Cardiac muscle cell (in vitro differentiated cells and primary cell): Measurements from ENCODE around the gene FSD1. TPM values are rescaled to one million over a fixed set of nuclear protein-coding genes. Genes with fewer than 3 reads are reported as not detected.
"Not testable (repeated sequence)": the region's sequence is repeated elsewhere in the genome, so short reads cannot be mapped to it uniquely, and the experiment has no call there.

Experiments
- DNase-seq, 2 donors: peaks; one replicate each; pipeline versions ENCODE4 v3.0.0 to v3.0.0-alpha.2; 2010 to 2017; ENCODE audit warnings: low read depth in 1 of 2, low spot score in 1 of 2
- H3K27ac ChIP-seq: fragments of 200-600 bp; sonication (generic); 2 replicates; pipeline ENCODE4 v1.5.1; 2016
- H3K27me3 ChIP-seq: fragments of 200-600 bp; sonication (generic); 2 replicates; pipeline ENCODE4 v1.6.0; 2016; ENCODE audit warnings: control low read depth
- H3K36me3 ChIP-seq: fragments of 200-600 bp; sonication (generic); 2 replicates; pipeline ENCODE4 v1.5.1; 2016; ENCODE audit warnings: control low read depth
- H3K4me1 ChIP-seq: fragments of 200-600 bp; sonication (generic); 2 replicates; pipeline ENCODE4 v1.8.1; 2017; ENCODE audit warnings: low read depth, mild to moderate bottlenecking, mixed run types
- H3K4me3 ChIP-seq: fragments of 200-600 bp; sonication (generic); 2 replicates; pipeline ENCODE4 v1.5.1; 2016; ENCODE audit warnings: mild to moderate bottlenecking
- H3K9me3 ChIP-seq: fragments of 200-600 bp; sonication (generic); 2 replicates; pipeline ENCODE4 v1.5.1; 2017; ENCODE audit warnings: low read depth, mild to moderate bottlenecking, control low read depth
- polyA plus RNA-seq: library from polyadenylated mRNA; unstranded; fragments of >200 nt; fragmentation: Nextera tagmentation; extraction: Ambion mirVana; gene quantifications from 2 replicates; pipeline ENCODE4 v1.2.1, GENCODE V29; 2016
- total RNA-seq: library from RNA; depleted of rRNA; stranded (reverse); fragments of >200 nt; gene quantifications from 2 replicates; pipeline ENCODE4 v1.2.3, GENCODE V29; 2016
- TF ChIP-seq, protein P1 (sequence below): IDR thresholded peaks from 2 replicates; pipeline ENCODE4 v1.5.1; 2012; ENCODE audit warnings: low read depth, mild to moderate bottlenecking, low read length

FSD1 gene
- total and polyA plus RNA-seq, 2 experiments from 2014 or later, result 18.5 to 24.7 TPM

DNA sequence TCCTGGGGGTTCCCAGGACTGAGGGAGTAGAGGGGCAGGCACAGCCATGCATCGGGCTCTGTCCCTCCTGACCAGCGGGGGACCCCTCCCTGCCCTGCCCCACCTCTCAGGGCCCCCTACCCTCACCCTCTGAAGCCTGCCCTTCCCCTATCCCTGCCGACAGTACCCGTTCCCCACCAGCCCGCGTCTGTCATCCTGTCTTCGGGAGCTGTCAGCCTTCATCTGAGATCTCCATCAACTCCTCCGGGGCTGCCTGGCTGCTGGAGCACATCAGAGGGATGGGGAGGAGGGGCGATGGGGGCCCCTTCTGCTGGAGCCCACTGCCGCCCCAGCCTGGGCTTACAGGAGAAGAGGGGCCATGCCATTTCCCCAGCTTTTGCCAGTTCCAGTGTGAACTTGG, 31.5 kb upstream of the FSD1 start:
- no peak overlapping the region for H3K4me3 ChIP-seq
- peaks cover 9% of the 10 kb centered on the region for H3K4me1 ChIP-seq
- H3K27me3 ChIP-seq, result no peaks in the 10 kb centered on the region
- no peaks in the 10 kb centered on the region for H3K9me3 ChIP-seq
- DNase-seq, result no peak
- H3K36me3 ChIP-seq, result no peaks in the 10 kb centered on the region
- TF ChIP-seq, protein P1, sequence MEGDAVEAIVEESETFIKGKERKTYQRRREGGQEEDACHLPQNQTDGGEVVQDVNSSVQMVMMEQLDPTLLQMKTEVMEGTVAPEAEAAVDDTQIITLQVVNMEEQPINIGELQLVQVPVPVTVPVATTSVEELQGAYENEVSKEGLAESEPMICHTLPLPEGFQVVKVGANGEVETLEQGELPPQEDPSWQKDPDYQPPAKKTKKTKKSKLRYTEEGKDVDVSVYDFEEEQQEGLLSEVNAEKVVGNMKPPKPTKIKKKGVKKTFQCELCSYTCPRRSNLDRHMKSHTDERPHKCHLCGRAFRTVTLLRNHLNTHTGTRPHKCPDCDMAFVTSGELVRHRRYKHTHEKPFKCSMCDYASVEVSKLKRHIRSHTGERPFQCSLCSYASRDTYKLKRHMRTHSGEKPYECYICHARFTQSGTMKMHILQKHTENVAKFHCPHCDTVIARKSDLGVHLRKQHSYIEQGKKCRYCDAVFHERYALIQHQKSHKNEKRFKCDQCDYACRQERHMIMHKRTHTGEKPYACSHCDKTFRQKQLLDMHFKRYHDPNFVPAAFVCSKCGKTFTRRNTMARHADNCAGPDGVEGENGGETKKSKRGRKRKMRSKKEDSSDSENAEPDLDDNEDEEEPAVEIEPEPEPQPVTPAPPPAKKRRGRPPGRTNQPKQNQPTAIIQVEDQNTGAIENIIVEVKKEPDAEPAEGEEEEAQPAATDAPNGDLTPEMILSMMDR, result no peak
- H3K27ac ChIP-seq, result peak overlapping the region; percentile 55

DNA sequence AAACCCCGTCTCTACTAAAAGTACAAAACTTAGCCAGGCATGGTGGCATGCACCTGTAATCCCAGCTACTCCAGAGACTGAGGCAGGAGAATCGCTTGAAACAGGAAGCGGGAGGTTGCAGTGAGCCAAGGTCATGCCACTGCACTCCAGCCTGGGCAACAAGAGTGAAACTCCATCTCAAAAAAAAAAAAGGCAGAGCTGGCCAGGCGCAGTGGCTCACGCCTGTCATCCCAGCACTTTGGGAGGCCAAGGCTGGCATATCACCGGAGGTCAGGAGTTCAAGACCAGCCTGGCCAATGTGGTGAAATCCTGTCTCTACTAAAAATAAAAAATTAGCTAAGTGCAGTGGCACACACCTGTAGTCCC, 30.1 kb upstream of the FSD1 start:
- DNase-seq, H3K27me3 ChIP-seq, H3K27ac ChIP-seq, H3K9me3 ChIP-seq, H3K36me3 ChIP-seq, H3K4me3 ChIP-seq: not testable (repeated sequence)
- peaks cover 16% of the 10 kb centered on the region for H3K4me1 ChIP-seq

DNA sequence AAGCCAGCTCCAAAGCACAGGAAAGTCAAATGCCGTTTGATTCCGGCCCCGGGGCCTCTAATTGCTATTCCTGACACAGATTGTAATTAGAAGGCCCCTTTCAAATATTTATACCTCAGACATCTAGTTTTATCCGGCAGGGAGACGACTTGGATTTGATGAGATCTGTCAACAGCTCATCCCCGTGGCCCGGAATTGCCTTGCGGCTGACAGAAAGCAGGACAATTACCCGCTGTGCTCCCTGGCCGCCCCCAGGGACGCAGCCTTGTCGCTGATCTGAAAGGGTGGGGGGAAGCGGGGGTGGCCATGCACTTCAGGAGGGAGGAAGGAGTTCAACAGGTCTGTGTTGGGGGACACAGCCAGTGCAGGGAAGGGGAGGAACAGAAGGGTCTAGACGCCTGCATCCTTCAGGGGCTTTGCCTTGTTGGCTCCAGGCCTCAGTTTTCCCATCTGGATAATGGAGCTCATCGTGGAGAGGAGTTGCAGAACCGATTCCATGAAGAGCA, 27.2 kb upstream of the FSD1 start:
- Histone ChIP-seq H3K9me3 (no peaks in the 10 kb centered on the region), H3K4me3 (no peak overlapping the region), H3K27ac (peak overlapping the region; percentile 70), H3K4me1 (peaks cover 16% of the 10 kb centered on the region), H3K27me3 (no peaks in the 10 kb centered on the region), H3K36me3 (no peaks in the 10 kb centered on the region)
- TF ChIP-seq, protein P1, result no peak
- peak in 1 of 2 donors; percentile 42 for DNase-seq

DNA sequence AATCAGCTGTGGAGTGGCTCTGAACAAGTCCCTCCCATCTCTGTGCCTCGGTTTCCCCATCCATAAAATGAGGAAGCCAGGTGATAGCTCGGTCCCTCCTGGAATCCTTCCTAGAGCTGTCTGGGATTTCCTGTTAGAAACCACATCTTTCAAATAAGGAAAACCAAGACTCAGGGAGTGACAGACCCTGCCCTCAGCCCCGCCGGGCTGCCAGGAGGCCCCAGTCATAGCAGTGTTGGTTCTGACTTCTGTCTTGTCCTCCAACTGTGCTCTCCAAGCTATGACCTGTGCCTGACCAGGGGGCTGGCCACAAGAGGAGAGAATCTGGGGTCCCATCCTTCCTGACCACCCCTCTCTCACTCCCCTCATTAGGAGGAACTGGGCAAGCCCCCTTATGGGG, 26.4 kb upstream of the FSD1 start:
- Histone ChIP-seq H3K36me3 (no peaks in the 10 kb centered on the region), H3K27ac (peak overlapping the region; percentile 70), H3K27me3 (no peaks in the 10 kb centered on the region), H3K9me3 (no peaks in the 10 kb centered on the region), H3K4me3 (peak overlapping the region; percentile 90), H3K4me1 (peaks cover 16% of the 10 kb centered on the region)
- DNase-seq, result no peak
- TF ChIP-seq, protein P1, result no peak

DNA sequence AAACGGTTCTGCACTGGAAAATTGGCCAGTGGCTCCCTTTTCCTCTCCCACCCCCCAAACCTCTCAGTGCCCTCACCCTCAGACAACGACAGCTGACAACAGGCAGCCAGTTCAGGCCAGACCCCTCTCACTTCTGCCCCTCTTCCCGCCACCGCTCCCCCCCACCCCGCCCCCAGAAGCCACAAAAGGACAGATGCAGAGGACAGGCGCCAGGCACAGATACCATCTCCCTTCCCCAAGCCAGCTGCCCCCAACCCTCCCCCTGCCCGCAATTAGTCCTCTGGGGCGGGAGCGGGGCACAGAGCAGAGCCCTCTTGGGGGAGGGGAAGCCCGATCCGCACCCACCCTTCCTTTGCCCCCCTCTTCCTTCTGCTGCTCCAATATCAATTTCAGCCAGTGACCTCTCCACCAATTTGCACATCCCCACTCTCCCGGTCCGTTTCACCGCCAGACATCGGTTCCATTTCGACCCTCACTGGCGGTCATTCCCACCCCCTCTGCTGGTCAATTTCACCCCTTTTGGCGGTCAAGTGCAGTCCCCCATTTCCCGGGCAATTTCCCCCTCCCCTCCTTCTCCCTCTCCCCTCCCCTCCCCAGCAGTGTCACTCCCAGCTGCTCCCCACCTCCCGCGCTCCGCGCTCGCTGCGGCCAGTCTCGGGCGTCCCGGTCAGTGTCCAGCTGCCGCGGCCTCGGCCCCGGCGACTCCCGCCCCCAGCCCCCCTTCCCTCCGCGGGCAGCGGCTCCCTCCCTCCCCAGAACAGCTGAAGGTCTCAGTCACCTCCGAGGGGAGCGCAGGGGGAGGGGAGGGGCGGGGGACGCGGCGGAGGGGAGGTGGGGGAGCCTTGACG, 25.8 kb upstream of the FSD1 start, which contains the start of gene SHD:
Gene SHD, plus strand, starts transcription at position 848 of the 848 bp plus-strand sequence. CDS start 798 bp downstream, outside the sequence.
- H3K27ac ChIP-seq, result peak within 1 kb of the TSS; percentile 70
- H3K27me3 ChIP-seq, result no peaks in the 10 kb centered on the region
- H3K9me3 ChIP-seq, result no peaks in the 10 kb centered on the region
- H3K36me3 ChIP-seq, result no peaks in the 10 kb centered on the region
- TF ChIP-seq, protein P1, result no peak
- DNase-seq, result peak in 1 of 2 donors; percentile 71
- peaks cover 16% of the 10 kb centered on the region for H3K4me1 ChIP-seq
- H3K4me3 ChIP-seq, result peak within 1 kb of the TSS; percentile 90

DNA sequence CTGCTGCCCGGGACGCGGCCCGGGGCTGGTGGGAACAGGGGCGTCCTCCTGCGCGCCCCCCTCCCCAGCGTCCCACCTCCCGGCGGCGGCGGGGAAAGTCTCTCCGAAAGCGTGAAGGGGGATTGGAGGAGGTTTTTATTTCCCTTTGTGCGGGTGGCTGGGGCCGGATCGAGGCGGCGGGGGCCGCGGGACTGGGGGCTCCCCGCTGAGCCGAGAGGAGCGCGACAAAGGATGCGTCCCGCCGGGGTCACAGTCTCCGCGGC, 25.2 kb upstream of the FSD1 start:
- no peak for DNase-seq
- no peaks in the 10 kb centered on the region for H3K36me3 ChIP-seq
- peaks cover 16% of the 10 kb centered on the region for H3K4me1 ChIP-seq
- H3K4me3 ChIP-seq, result peak overlapping the region; percentile 90
- no peaks in the 10 kb centered on the region for H3K9me3 ChIP-seq
- no peaks in the 10 kb centered on the region for H3K27me3 ChIP-seq
- TF ChIP-seq, protein P1, result no peak
- peak overlapping the region; percentile 70 for H3K27ac ChIP-seq
